Measurements from ENCODE around the gene ARHGAP10.

- TF ChIP-seq EZH2 (IDR thresholded peaks at IDR 0.05; ENCODE audit: low read length, unreplicated experiment) (no peak), CTCF (conservative IDR thresholded peaks at IDR 0.05; ENCODE audit: low read depth, low read length) (no peak), EZH2phosphoT487 (IDR thresholded peaks at IDR 0.05; ENCODE audit: borderline replicate concordance, low read length) (no peak)
These were observed 201.4 kb downstream of the ARHGAP10 start for GRCh38 chr4:147933316-147933715.
